Spinal cord (tissue), 10 donors: ENCODE results near the gene C7orf57. TPM values are rescaled to one million over a fixed set of nuclear protein-coding genes. Genes with fewer than 3 reads are reported as not detected.
"Not testable (repeated sequence)": the region's sequence is repeated elsewhere in the genome, so short reads cannot be mapped to it uniquely, and the experiment has no call there.

ENCODE experiments used
- DNase-seq, 6 donors: peaks; one replicate each; pipeline versions ENCODE4 v3.0.0 to v3.0.0-alpha.2; 2013 to 2015; ENCODE audit warnings: low spot score in 6 of 6, low read depth in 4 of 6
- H3K27ac ChIP-seq: one replicate; pipeline ENCODE4 v1.5.1; 2013; ENCODE audit warnings: low read depth, low read length, control low read depth
- H3K27me3 ChIP-seq: one replicate; pipeline ENCODE4 v1.6.1; 2013; ENCODE audit warnings: low read length; ENCODE audit not compliant: control insufficient read depth, insufficient read depth
- H3K36me3 ChIP-seq: one replicate; pipeline ENCODE4 v1.6.1; 2013; ENCODE audit warnings: low read length; ENCODE audit not compliant: control insufficient read depth, insufficient read depth
- H3K4me1 ChIP-seq: one replicate; pipeline ENCODE4 v1.6.1; 2013; ENCODE audit warnings: low read length; ENCODE audit not compliant: control insufficient read depth, insufficient read depth
- H3K4me3 ChIP-seq: one replicate; pipeline ENCODE4 v1.5.1; 2013; ENCODE audit warnings: low read depth, low read length, control low read depth
- H3K9me3 ChIP-seq: one replicate; pipeline ENCODE4 v1.6.1; 2013; ENCODE audit warnings: low read length; ENCODE audit not compliant: control insufficient read depth, insufficient read depth
- WGBS: methylation state at CpG from one replicate; pipeline ENCODE4 v1.1.5; 2013; ENCODE audit warnings: missing lambda C conversion rate; ENCODE audit not compliant: insufficient coverage; 5-methylcytosine and 5-hydroxymethylcytosine counted together
- polyA plus RNA-seq, 2 donors: library from polyadenylated mRNA; unstranded; fragments of 120-200 nt; gene quantifications; one replicate each; pipeline ENCODE4 v1.2.1, GENCODE V29; 2013; ENCODE audit not compliant: insufficient read length in 2 of 2
- total RNA-seq, 2 donors: library from RNA; depleted of rRNA in 1 of 2; stranded (reverse); fragments of 120-200 nt in 1 of 2; fragments of >200 nt in 1 of 2; gene quantifications; one replicate each; pipeline versions ENCODE4 v1.2.3 to v1.2.4, GENCODE V29; 2013 to 2014
- donor health status: healthy.

C7orf57 gene
- total and polyA plus RNA-seq, 4 donors, result 1.8 to 7.9 (median 4.6) TPM

DNA sequence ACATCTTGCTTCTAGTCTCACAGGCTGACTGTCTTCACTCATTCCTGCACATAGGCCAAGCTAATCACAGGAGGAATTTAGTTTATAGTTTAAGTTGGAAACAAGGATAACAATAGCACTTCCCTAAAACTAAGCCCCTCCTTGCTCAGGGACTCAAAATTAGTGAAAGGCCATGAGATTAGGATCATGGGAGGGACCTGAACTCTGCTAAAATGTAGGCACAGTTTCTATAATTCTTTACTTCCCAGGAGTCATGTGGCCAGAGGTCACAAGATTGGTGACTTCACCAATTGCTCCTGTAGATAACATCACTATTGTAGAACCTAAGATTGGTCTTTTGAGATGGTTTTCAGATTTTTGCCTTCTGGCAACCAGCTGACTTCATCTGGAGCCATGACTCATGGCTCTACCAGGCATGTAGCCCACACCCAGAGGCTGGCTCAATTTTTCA, 38.9 kb downstream of the C7orf57 start:
- Histone ChIP-seq H3K27ac (no peak overlapping the region), H3K4me1 (no peaks in the 10 kb centered on the region), H3K27me3 (no peaks in the 10 kb centered on the region), H3K4me3 (no peak overlapping the region), H3K36me3 (no peaks in the 10 kb centered on the region), H3K9me3 (no peaks in the 10 kb centered on the region)
- DNase-seq, result no peak

DNA sequence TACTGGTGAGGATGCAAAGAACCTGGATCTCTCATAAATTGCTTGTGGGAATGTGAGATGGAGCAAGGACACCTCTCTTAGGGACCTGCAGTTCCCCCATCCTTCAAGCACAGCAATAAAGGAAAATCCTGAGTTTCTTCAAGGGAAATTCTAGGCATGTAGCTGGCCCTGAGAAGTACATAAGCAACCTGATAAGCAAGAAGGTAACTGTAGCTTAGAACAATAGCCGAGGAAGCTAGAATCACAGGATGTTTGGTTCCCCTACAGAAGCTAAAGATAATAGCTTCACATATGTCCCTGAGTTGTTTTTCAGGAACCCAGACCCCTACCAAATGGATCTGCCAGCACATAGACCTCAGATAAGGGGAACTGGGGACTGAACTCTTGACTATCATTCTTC, 42.1 kb downstream of the C7orf57 start:
- no peaks in the 10 kb centered on the region for H3K36me3 ChIP-seq

DNA sequence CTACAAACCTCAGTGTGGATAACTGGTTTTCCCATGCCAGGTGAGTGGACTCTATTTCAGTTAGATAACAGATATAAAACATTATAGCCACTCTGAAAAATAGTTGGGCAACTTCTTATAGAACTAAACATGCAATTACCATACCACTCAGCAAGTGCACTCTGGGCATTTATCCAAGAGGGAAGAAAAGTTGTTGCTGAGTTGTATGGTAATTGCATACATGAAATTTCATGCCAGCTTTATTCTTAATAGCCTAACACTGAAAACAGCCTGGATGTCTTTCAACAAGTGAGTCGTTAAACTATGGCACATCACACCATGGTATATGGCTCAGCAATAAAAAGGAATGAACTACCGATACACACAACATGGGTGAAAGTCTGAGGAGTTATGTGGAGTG, 43.1 kb downstream of the C7orf57 start:
- WGBS, result no CpG with 5 or more reads among the region's 2 CpGs
- no peak overlapping the region for H3K27ac ChIP-seq
- no peaks in the 10 kb centered on the region for H3K36me3 ChIP-seq
- DNase-seq, result peak in 2 of 6 donors; percentile 48 to 53
- no peaks in the 10 kb centered on the region for H3K9me3 ChIP-seq
- no peak overlapping the region for H3K4me3 ChIP-seq
- no peaks in the 10 kb centered on the region for H3K27me3 ChIP-seq
- no peaks in the 10 kb centered on the region for H3K4me1 ChIP-seq

More for the DNA sequence above, 42.1 kb downstream of the C7orf57 start:
- Histone ChIP-seq H3K27me3 (no peaks in the 10 kb centered on the region), H3K9me3 (no peaks in the 10 kb centered on the region), H3K27ac (no peak overlapping the region), H3K4me3 (no peak overlapping the region), H3K4me1 (no peaks in the 10 kb centered on the region)
- DNase-seq, result no peak
- 80% methylated on average over 1 of the region's 1 CpG for WGBS

DNA sequence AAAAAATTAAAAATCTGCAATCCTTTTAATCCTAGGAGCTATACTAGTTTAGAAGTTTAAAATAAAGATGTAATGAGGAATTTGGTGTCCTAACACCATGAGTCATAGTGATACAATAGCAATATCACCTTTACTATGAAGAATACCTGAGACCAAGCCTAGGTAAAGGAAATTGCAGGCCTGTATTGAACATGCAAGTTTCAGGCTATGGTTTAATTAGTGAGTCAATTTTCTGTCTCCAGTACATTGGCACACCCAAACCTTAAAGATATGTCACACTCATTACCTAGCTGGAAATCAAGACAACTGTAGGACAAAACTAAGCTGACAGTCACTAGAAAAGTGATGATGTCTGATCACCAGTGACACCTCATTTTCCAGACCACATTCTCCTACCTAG, 47.0 kb downstream of the C7orf57 start:
- not testable (repeated sequence) for H3K9me3 ChIP-seq, H3K27ac ChIP-seq, H3K27me3 ChIP-seq, H3K36me3 ChIP-seq, DNase-seq, H3K4me1 ChIP-seq, H3K4me3 ChIP-seq

DNA sequence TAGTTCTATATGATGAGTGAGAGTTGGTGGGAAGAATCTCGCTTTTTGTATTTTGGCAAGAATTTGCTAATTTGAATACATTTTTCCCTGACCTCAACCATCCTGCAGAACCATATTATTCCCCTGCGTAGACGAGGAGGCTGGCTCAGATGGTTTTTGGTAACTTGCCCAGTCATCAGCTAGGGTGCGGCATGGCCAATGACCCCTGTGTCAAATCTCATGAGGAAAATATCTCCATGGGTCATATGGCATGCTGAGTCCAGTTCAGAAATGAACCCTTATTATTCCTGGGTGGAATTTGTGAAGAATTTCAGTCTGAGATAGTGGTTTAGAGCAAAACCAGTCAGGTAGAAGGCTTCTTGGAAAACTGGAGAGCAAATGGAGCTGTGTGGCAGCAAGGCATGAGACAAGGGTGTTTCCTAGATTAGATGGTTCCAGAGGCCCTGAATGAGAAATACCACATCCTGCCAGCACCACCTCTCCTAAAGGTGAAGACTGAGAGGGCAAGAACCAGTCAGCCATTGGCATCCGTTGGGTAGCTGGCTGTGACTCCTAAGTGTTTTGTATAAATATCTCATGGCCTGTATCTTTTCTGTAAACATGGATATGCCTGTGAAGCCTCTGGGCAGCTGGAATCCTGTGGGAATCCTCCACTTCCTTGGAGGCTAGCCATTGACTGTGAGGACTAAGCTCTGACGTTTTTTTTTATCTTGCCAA, 47.9 kb downstream of the C7orf57 start:
- H3K36me3 ChIP-seq, result no peaks in the 10 kb centered on the region
- H3K27ac ChIP-seq, result no peak overlapping the region
- H3K9me3 ChIP-seq, result no peaks in the 10 kb centered on the region
- no peak overlapping the region for H3K4me3 ChIP-seq
- WGBS, result 79% methylated on average over 4 of the region's 6 CpGs
- DNase-seq, result no peak
- H3K27me3 ChIP-seq, result no peaks in the 10 kb centered on the region
- peaks cover 3% of the 10 kb centered on the region for H3K4me1 ChIP-seq

DNA sequence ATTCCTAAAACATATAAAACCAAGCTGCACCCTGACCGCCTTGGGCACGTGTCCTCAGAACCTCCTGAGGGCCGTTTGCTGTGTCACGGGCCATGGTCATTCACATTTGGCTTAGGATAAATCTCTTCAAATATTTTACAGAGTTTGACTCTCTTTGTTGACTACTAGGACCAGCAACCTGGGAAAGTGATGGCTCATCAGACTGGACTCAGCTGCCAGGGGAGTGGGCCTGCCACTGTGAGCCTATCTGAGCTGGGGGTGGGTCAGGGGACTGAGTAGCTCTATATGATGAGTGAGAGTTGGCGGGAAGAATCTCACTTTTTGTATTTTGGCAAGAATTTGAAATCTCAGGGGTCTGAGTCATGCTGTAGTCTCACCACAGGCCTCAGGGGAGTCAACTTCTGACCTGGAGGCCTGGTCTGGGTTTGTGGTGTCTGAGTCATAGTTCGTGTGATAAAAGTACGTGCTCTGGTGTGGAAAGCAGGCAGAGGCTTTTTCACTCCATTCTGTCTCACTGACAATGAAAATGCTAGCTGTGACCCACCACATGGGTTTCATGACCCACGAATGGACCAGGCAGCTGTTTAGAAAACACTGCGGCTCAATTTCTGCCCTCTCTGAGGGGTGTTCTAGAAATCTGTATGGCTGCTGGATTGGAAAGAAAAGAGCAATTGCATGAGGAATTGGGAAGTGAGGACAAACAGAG, 49.5 kb downstream of the C7orf57 start:
- no peak overlapping the region for H3K27ac ChIP-seq
- no peaks in the 10 kb centered on the region for H3K9me3 ChIP-seq
- DNase-seq, result peak in 1 of 6 donors; percentile 19
- peaks cover 12% of the 10 kb centered on the region for H3K4me1 ChIP-seq
- no peaks in the 10 kb centered on the region for H3K27me3 ChIP-seq
- 52% methylated on average over 5 of the region's 9 CpGs for WGBS
- no peak overlapping the region for H3K4me3 ChIP-seq
- no peaks in the 10 kb centered on the region for H3K36me3 ChIP-seq

DNA sequence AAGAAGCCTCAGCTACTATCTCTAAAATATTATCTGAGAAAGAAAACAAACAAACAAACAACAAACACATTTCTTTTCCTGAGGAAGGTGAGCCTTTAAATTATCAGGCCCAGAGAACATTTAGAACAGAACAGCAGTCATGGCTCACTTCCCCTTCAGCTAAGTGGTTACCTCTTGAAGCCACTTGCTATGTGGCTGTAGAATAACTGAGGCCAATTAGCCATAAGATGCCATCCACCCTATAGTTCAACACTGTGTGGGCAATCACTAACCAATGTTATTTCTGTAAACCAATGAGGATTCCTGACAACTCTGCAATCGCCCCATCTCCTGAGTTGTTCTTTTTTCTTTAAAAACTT, 50.1 kb downstream of the C7orf57 start:
- 82% methylated on average over 1 of the region's 1 CpG for WGBS
- Histone ChIP-seq H3K4me3 (no peak overlapping the region), H3K27ac (no peak overlapping the region), H3K36me3 (no peaks in the 10 kb centered on the region), H3K4me1 (peaks cover 17% of the 10 kb centered on the region), H3K9me3 (no peaks in the 10 kb centered on the region), H3K27me3 (no peaks in the 10 kb centered on the region)
- no peak for DNase-seq

DNA sequence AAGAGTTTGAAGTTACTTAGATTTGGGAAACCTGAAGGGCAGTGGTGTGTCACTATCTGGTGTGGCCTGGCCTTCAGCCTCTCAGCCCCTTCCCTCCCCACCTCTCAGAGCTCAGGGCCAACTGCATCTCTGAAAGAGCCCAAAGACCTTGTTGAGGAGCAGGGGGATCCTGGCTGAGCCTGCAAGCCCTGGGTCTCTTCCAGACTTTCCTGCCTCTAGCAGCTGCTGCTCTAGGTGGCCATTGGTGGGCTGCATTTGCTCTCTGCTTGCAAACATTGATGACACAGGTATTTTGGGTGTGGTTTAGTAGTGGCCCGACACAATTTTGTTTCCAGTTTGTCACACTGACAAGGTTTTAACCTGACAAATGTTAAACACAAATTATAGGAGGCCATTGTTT, 50.6 kb downstream of the C7orf57 start:
- no peaks in the 10 kb centered on the region for H3K36me3 ChIP-seq
- 80% methylated on average over 1 of the region's 1 CpG for WGBS
- H3K9me3 ChIP-seq, result no peaks in the 10 kb centered on the region
- H3K4me1 ChIP-seq, result peaks cover 20% of the 10 kb centered on the region
- no peak overlapping the region for H3K27ac ChIP-seq
- no peak for DNase-seq
- H3K27me3 ChIP-seq, result no peaks in the 10 kb centered on the region
- H3K4me3 ChIP-seq, result no peak overlapping the region

DNA sequence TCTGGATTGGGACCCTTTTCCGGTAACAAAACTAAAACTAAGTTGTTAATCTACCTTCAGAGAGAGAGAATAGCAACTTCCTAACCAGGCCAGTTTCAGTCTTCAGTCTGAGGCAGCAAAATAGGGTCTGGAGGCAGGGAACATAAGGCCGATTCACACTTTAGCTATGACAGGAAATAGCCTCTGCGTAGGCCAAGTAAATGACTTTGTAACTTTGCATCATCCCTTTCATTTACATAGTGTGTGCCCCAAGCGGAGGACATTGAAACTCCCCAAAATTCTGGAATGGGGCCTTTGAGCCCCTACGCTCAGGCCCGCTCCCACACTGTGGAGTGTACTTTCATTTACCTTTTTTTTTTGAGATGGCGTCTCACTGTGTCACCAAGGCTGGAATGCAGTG, 52.0 kb downstream of the C7orf57 start:
- Histone ChIP-seq H3K4me1 (peaks cover 20% of the 10 kb centered on the region), H3K27me3 (no peaks in the 10 kb centered on the region), H3K27ac (no peak overlapping the region), H3K4me3 (no peak overlapping the region), H3K36me3 (peaks cover 7% of the 10 kb centered on the region), H3K9me3 (no peaks in the 10 kb centered on the region)
- 100% methylated on average over 6 of the region's 7 CpGs for WGBS
- DNase-seq, result no peak

DNA sequence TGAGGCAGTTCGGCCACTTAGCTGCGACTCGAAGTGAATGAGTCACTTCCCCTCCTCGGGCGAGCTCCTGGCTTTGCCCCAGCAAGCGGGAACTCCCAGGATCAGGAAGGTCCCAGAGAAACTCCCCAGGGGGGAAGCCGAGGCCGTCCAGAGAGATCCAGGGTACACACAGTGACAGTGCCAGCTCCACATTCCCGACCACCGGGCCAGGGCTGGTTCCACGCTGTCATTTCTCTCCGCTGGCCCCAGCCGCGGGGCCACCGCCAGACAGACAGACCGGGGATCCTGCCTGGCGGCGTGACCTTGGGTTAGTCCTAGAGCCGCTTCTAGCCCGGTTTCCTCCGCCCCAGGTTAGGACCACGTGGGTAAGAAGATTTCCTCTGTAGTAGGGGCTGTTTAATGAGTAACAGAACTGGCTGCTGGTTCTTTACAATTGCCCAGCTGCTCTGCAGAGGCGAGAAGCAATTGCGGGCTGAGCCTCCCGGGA, 53.3 kb downstream of the C7orf57 start:
- Histone ChIP-seq H3K27me3 (no peaks in the 10 kb centered on the region), H3K4me3 (peak overlapping the region; percentile 60), H3K36me3 (peaks cover 15% of the 10 kb centered on the region), H3K9me3 (no peaks in the 10 kb centered on the region), H3K27ac (no peak overlapping the region), H3K4me1 (peaks cover 20% of the 10 kb centered on the region)
- under 1% methylated on average over 25 of the region's 25 CpGs for WGBS
- DNase-seq, result peak in 4 of 6 donors; percentile 32 to 89 (median 61)
